Peyer's patch (tissue), 4 donors: ENCODE results near the gene CELF6.

Source experiments
- CTCF ChIP-seq, 6 experiments: fragments of 450-650 bp in 4 of 6; fragments of 200-600 bp in 2 of 6; sonication (generic) in 1 of 6; IDR thresholded peaks; one replicate each; pipeline ENCODE4 v1.5.1; 2017 to 2019; ENCODE audit warnings: antibody characterized with exemption in 6 of 6, mild to moderate bottlenecking in 3 of 6, moderate library complexity in 1 of 6
- POLR2A ChIP-seq, 2 donors: fragments of 450-650 bp; IDR thresholded peaks; one replicate each; pipeline ENCODE4 v1.5.1; 2017; ENCODE audit warnings: antibody characterized with exemption in 2 of 2, mild to moderate bottlenecking in 2 of 2, moderate library complexity in 2 of 2

- no peak for TF ChIP-seq CTCF (IDR thresholded peaks at IDR 0.05)
- no peak for TF ChIP-seq POLR2A (IDR thresholded peaks at IDR 0.05)
These were observed 77.1 kb downstream of the CELF6 start for GRCh38 chr15:72242775-72243370.
